ENCODE results near the gene ULK2. TPM values are rescaled to one million over a fixed set of nuclear protein-coding genes. Genes with fewer than 3 reads are reported as not detected.
A peak's percentile ranks its signal among the peaks of the same experiment; 100 is the strongest.

Gene ULK2
- total RNA-seq (10 to 100 TPM; 69.2 to 87.2 TPM), polyA plus RNA-seq (ENCODE audit: insufficient read depth, low read depth, low replicate concordance) (112 TPM)
- long read RNA-seq, donor 1, full-length matches to known transcripts, result 4 of 4 reads
- long read RNA-seq, donor 1, partial matches to known transcripts, result 0 of 4 reads
- long read RNA-seq, donor 1, other reads (novel, unspliced or antisense), result 0 of 4 reads
- long read RNA-seq, donor 2, full-length matches to known transcripts, result 1 of 1 reads
- long read RNA-seq, donor 2, partial matches to known transcripts, result 0 of 1 reads
- long read RNA-seq, donor 2, other reads (novel, unspliced or antisense), result 0 of 1 reads

GRCh38 chr17:19867329-19868078 lies at the start of gene ULK2:
TSS of gene ULK2 (minus strand) at chr17:19867936. CDS start at chr17:19867417, 519 bp downstream.
- TF ChIP-seq CTCF (IDR thresholded peaks at IDR 0.05) (peak in 1 of 3 experiments; percentile 26), POLR2A (IDR thresholded peaks at IDR 0.05) (no peak)
- Histone ChIP-seq H3K27ac (peak within 1 kb of the TSS; percentile 69 to 87), H3K4me3 (peak within 1 kb of the TSS; percentile 73 to 92), H3K36me3 (ENCODE audit: low read depth, missing control alignments) (no peaks in the 10 kb centered on the region), H3K9me3 (no peaks in the 10 kb centered on the region), H3K4me1 (no peaks in the 10 kb centered on the region), H3K27me3 (no peaks in the 10 kb centered on the region)
- DNase-seq, result peak; percentile 73
- intact Hi-C loops (cut with DNase I; ENCODE audit: low total_unique reads), result no loop called here
- 1 to 4% methylated on average over 13 to 44 of the region's 111 CpGs for WGBS, 2 donors

- Histone ChIP-seq H3K27me3 (no peaks in the 10 kb centered on the region), H3K4me1 (no peaks in the 10 kb centered on the region), H3K4me3 (no peak overlapping the region), H3K9me3 (no peaks in the 10 kb centered on the region), H3K36me3 (ENCODE audit: low read depth, missing control alignments) (no peaks in the 10 kb centered on the region), H3K27ac (no peak overlapping the region)
- TF ChIP-seq POLR2A (IDR thresholded peaks at IDR 0.05) (no peak), CTCF (IDR thresholded peaks at IDR 0.05) (no peak)
- WGBS, 2 donors, result 98 to 100% methylated on average over 2 of the region's 2 CpGs
- intact Hi-C loops (cut with DNase I; ENCODE audit: low total_unique reads), result no loop called here
- DNase-seq, result no peak
Observed at GRCh38 chr17:19915245-19915978, 47.7 kb upstream of the ULK2 start.

GRCh38 chr17:19911033-19911432 lies 43.3 kb upstream of the ULK2 start:
- no peaks in the 10 kb centered on the region for H3K9me3 ChIP-seq
- H3K36me3 ChIP-seq (ENCODE audit: low read depth, missing control alignments), result no peaks in the 10 kb centered on the region
- intact Hi-C loops (cut with DNase I; ENCODE audit: low total_unique reads), result no loop called here

GRCh38 chr17:19909139-19909538 lies 41.4 kb upstream of the ULK2 start:
- TF ChIP-seq POLR2A (IDR thresholded peaks at IDR 0.05) (no peak), CTCF (IDR thresholded peaks at IDR 0.05) (no peak)
- H3K4me1 ChIP-seq, result no peaks in the 10 kb centered on the region

More at GRCh38 chr17:19911033-19911432, 43.3 kb upstream of the ULK2 start:
- Histone ChIP-seq H3K27ac (no peak overlapping the region), H3K4me3 (no peak overlapping the region), H3K27me3 (no peaks in the 10 kb centered on the region), H3K4me1 (no peaks in the 10 kb centered on the region)
- TF ChIP-seq POLR2A (IDR thresholded peaks at IDR 0.05) (no peak), CTCF (IDR thresholded peaks at IDR 0.05) (no peak)
- WGBS, 2 donors, result 93 to 94% methylated on average over 2 of the region's 2 CpGs
- no peak for DNase-seq

More at GRCh38 chr17:19909139-19909538, 41.4 kb upstream of the ULK2 start:
- no peak overlapping the region for H3K27ac ChIP-seq
- H3K36me3 ChIP-seq (ENCODE audit: low read depth, missing control alignments), result no peaks in the 10 kb centered on the region
- intact Hi-C loops (cut with DNase I; ENCODE audit: low total_unique reads), result no loop called here
- DNase-seq, result no peak
- WGBS, 2 donors, result 91 to 96% methylated on average over 6 of the region's 6 CpGs
- H3K4me3 ChIP-seq, result no peak overlapping the region
- H3K9me3 ChIP-seq, result no peaks in the 10 kb centered on the region
- H3K27me3 ChIP-seq, result no peaks in the 10 kb centered on the region

Measured in testis (tissue), 5 donors.